Mesenchymal stem cell (in vitro differentiated cells and primary cell): ENCODE measurements around the gene CX3CL1.

Experiments
- DNase-seq: peaks from one replicate; pipeline ENCODE4 v3.0.0-alpha.2; 2013
- H2AFZ ChIP-seq: one replicate; pipeline ENCODE4 v1.6.1; 2013; ENCODE audit warnings: low read depth, mild to moderate bottlenecking, control low read depth, inconsistent platforms, low read length, moderate library complexity
- H2AK5ac ChIP-seq: 2 replicates; pipeline ENCODE4 v1.6.1; 2013; ENCODE audit warnings: low read length, moderate library complexity, mild to moderate bottlenecking, inconsistent platforms; ENCODE audit not compliant: severe bottlenecking
- H2BK120ac ChIP-seq: one replicate; pipeline ENCODE4 v1.6.1; 2013; ENCODE audit warnings: low read depth, mild to moderate bottlenecking, inconsistent platforms, low read length, moderate library complexity
- H2BK12ac ChIP-seq, 2 experiments: one replicate each; pipeline ENCODE4 v1.6.1; 2013; ENCODE audit warnings: inconsistent platforms in 2 of 2, low read length in 2 of 2, mild to moderate bottlenecking in 2 of 2, moderate library complexity in 2 of 2, control low read depth in 1 of 2
- H2BK15ac ChIP-seq: one replicate; pipeline ENCODE4 v1.6.1; 2013; ENCODE audit warnings: mild to moderate bottlenecking, low read depth, inconsistent platforms; ENCODE audit not compliant: poor library complexity, severe bottlenecking
- H2BK5ac ChIP-seq: 2 replicates; pipeline ENCODE4 v1.6.1; 2013; ENCODE audit warnings: low read depth, mild to moderate bottlenecking, low read length, control low read depth, inconsistent platforms; ENCODE audit not compliant: poor library complexity, severe bottlenecking
- H3K14ac ChIP-seq, 2 experiments: one replicate each; pipeline ENCODE4 v1.6.1; 2013; ENCODE audit warnings: inconsistent platforms in 2 of 2, low read length in 2 of 2, control low read depth in 1 of 2, mild to moderate bottlenecking in 1 of 2, moderate library complexity in 1 of 2
- H3K18ac ChIP-seq, 2 experiments: one replicate each; pipeline ENCODE4 v1.6.1; 2013; ENCODE audit warnings: inconsistent platforms in 2 of 2, low read length in 2 of 2, control low read depth in 1 of 2, low read depth in 1 of 2, mild to moderate bottlenecking in 1 of 2
- H3K23ac ChIP-seq, 2 experiments: one replicate each; pipeline ENCODE4 v1.6.1; 2013; ENCODE audit warnings: inconsistent platforms in 2 of 2, low read length in 2 of 2, mild to moderate bottlenecking in 2 of 2, moderate library complexity in 2 of 2, control low read depth in 1 of 2
- H3K27ac ChIP-seq: 2 replicates; pipeline ENCODE4 v1.5.1; 2013; ENCODE audit warnings: mild to moderate bottlenecking, moderate library complexity, low read length, control low read depth, inconsistent platforms; ENCODE audit not compliant: poor library complexity, severe bottlenecking
- H3K27me3 ChIP-seq, 2 experiments: 2 replicates each; pipeline versions ENCODE4 v1.6.1 to v1.7.0; 2013; ENCODE audit warnings: low read length in 2 of 2, mild to moderate bottlenecking in 2 of 2, moderate library complexity in 2 of 2, control low read depth in 1 of 2, inconsistent platforms in 1 of 2; ENCODE audit not compliant: control insufficient read depth in 1 of 2, insufficient read depth in 1 of 2
- H3K36me3 ChIP-seq, 2 experiments: 2 replicates each; pipeline versions ENCODE4 v1.6.1 to v1.7.0; 2013; ENCODE audit warnings: low read length in 2 of 2, control low read depth in 1 of 2, inconsistent platforms in 1 of 2, low read depth in 1 of 2, mild to moderate bottlenecking in 1 of 2; ENCODE audit not compliant: insufficient read depth in 2 of 2, control insufficient read depth in 1 of 2
- H3K4ac ChIP-seq, 2 experiments: one replicate each; pipeline ENCODE4 v1.6.1; 2013; ENCODE audit warnings: inconsistent platforms in 2 of 2, low read length in 2 of 2, mild to moderate bottlenecking in 2 of 2, moderate library complexity in 2 of 2, control low read depth in 1 of 2, low read depth in 1 of 2
- H3K4me1 ChIP-seq: 2 replicates; pipeline ENCODE4 v1.6.1; 2013; ENCODE audit warnings: low read depth, low read length, control low read depth; ENCODE audit not compliant: control insufficient read depth, insufficient read depth
- H3K4me2 ChIP-seq: 2 replicates; pipeline ENCODE4 v1.6.1; 2013; ENCODE audit warnings: low read length, mild to moderate bottlenecking, inconsistent platforms; ENCODE audit not compliant: poor library complexity, severe bottlenecking
- H3K4me3 ChIP-seq, 2 experiments: 2 replicates each; pipeline versions ENCODE4 v1.5.1 to v1.7.0; 2013; ENCODE audit warnings: low read length in 2 of 2, mild to moderate bottlenecking in 2 of 2, control low read depth in 1 of 2, low read depth in 1 of 2; ENCODE audit not compliant: insufficient read depth in 1 of 2
- H3K79me1 ChIP-seq: replicated peaks from 2 replicates; pipeline ENCODE4 v1.6.1; 2013; ENCODE audit warnings: mild to moderate bottlenecking, control low read depth, low read length, inconsistent platforms; ENCODE audit not compliant: poor library complexity, severe bottlenecking
- H3K9ac ChIP-seq: 2 replicates; pipeline ENCODE4 v1.7.0; 2013; ENCODE audit warnings: mild to moderate bottlenecking, low read length, moderate library complexity
- H3K9me3 ChIP-seq: 2 replicates; pipeline ENCODE4 v1.7.0; 2013; ENCODE audit warnings: mild to moderate bottlenecking, low read length; ENCODE audit not compliant: control insufficient read depth
- H4K8ac ChIP-seq: one replicate; pipeline ENCODE4 v1.6.1; 2013; ENCODE audit warnings: inconsistent platforms, mild to moderate bottlenecking, low read length, moderate library complexity
- H4K91ac ChIP-seq: one replicate; pipeline ENCODE4 v1.6.1; 2013; ENCODE audit warnings: mild to moderate bottlenecking, low read length, inconsistent platforms
- WGBS: methylation state at CpG from one replicate; pipeline ENCODE4 v1.1.7; 2013; ENCODE audit warnings: mixed read lengths; 5-methylcytosine and 5-hydroxymethylcytosine counted together

Gene CX3CL1

GRCh38 chr16:57392694-57393093, 20.4 kb downstream of the CX3CL1 start:
- H3K79me1 ChIP-seq: no peaks in the 10 kb centered on the region
- peaks cover 3% of the 10 kb centered on the region for H3K4me1 ChIP-seq
- no peak overlapping the region for H2AFZ ChIP-seq
- H2BK120ac ChIP-seq: no peak overlapping the region
- H3K18ac ChIP-seq: no peak overlapping the region
- H3K27ac ChIP-seq: no peak overlapping the region
- no peak overlapping the region for H3K4ac ChIP-seq
- H3K9me3 ChIP-seq: no peaks in the 10 kb centered on the region
- no peak for DNase-seq
- peaks cover 28 to 43% of the 10 kb centered on the region in 2 experiments for H3K27me3 ChIP-seq
- H2BK12ac ChIP-seq: no peak overlapping the region
- no peak overlapping the region for H2BK15ac ChIP-seq
- no peak overlapping the region for H3K4me2 ChIP-seq
- no peak overlapping the region for H2BK5ac ChIP-seq
- 88% methylated on average over 1 of the region's 1 CpG for WGBS
- no peak overlapping the region for H3K4me3 ChIP-seq
- no peaks in the 10 kb centered on the region for H3K36me3 ChIP-seq
- no peak overlapping the region for H4K91ac ChIP-seq
- no peak overlapping the region for H3K9ac ChIP-seq
- H3K23ac ChIP-seq: no peak overlapping the region
- H4K8ac ChIP-seq: no peak overlapping the region
- no peak overlapping the region for H2AK5ac ChIP-seq
- H3K14ac ChIP-seq: no peak overlapping the region

GRCh38 chr16:57394444-57394843, 22.2 kb downstream of the CX3CL1 start:
- H3K4me3 ChIP-seq: no peak overlapping the region
- H2BK15ac ChIP-seq: no peak overlapping the region
- H3K36me3 ChIP-seq: no peaks in the 10 kb centered on the region
- no peaks in the 10 kb centered on the region for H3K79me1 ChIP-seq
- H3K27me3 ChIP-seq: peaks cover 33 to 36% of the 10 kb centered on the region in 2 experiments
- H4K91ac ChIP-seq: no peak overlapping the region
- no peak overlapping the region for H3K23ac ChIP-seq
- no peak overlapping the region for H4K8ac ChIP-seq
- H2BK5ac ChIP-seq: no peak overlapping the region
- H3K4me1 ChIP-seq: peaks cover 3% of the 10 kb centered on the region
- H3K9ac ChIP-seq: no peak overlapping the region
- H3K4me2 ChIP-seq: no peak overlapping the region
- H3K4ac ChIP-seq: no peak overlapping the region
- no peaks in the 10 kb centered on the region for H3K9me3 ChIP-seq
- DNase-seq: no peak
- no peak overlapping the region for H3K27ac ChIP-seq
- no peak overlapping the region for H3K14ac ChIP-seq
- no peak overlapping the region for H2BK120ac ChIP-seq
- WGBS: 88% methylated on average over 7 of the region's 7 CpGs
- no peak overlapping the region for H2AK5ac ChIP-seq
- no peak overlapping the region for H2AFZ ChIP-seq
- H2BK12ac ChIP-seq: no peak overlapping the region
- no peak overlapping the region for H3K18ac ChIP-seq

- H2BK120ac ChIP-seq: no peak overlapping the region
- no peak overlapping the region for H2BK5ac ChIP-seq
- no peak overlapping the region for H2AFZ ChIP-seq
- peaks cover 3% of the 10 kb centered on the region for H3K4me1 ChIP-seq
- no peaks in the 10 kb centered on the region for H3K36me3 ChIP-seq
- no peak overlapping the region for H4K91ac ChIP-seq
- no peak overlapping the region for H3K4me2 ChIP-seq
- H2AK5ac ChIP-seq: no peak overlapping the region
- no peaks in the 10 kb centered on the region for H3K9me3 ChIP-seq
- no peak overlapping the region for H3K14ac ChIP-seq
- no peak overlapping the region for H2BK15ac ChIP-seq
- H3K27ac ChIP-seq: no peak overlapping the region
- H3K18ac ChIP-seq: no peak overlapping the region
- H3K23ac ChIP-seq: no peak overlapping the region
- 84% methylated on average over 5 of the region's 5 CpGs for WGBS
- H2BK12ac ChIP-seq: no peak overlapping the region
- H3K27me3 ChIP-seq: peaks cover 31 to 33% of the 10 kb centered on the region in 2 experiments
- no peak for DNase-seq
- H3K4me3 ChIP-seq: no peak overlapping the region
- no peaks in the 10 kb centered on the region for H3K79me1 ChIP-seq
- no peak overlapping the region for H4K8ac ChIP-seq
- H3K9ac ChIP-seq: no peak overlapping the region
- H3K4ac ChIP-seq: no peak overlapping the region
These were observed 22.7 kb downstream of the CX3CL1 start for GRCh38 chr16:57395026-57395425.

- Histone ChIP-seq H2AK5ac (no peak overlapping the region), H2AFZ (no peak overlapping the region), H2BK15ac (no peak overlapping the region), H4K8ac (no peak overlapping the region), H3K27ac (no peak overlapping the region), H2BK12ac (no peak overlapping the region), H3K14ac (no peak overlapping the region), H3K9me3 (no peaks in the 10 kb centered on the region), H3K18ac (no peak overlapping the region), H4K91ac (no peak overlapping the region), H2BK5ac (no peak overlapping the region), H3K27me3 (peaks cover 19 to 37% of the 10 kb centered on the region in 2 experiments), H3K4me2 (no peak overlapping the region), H3K4me3 (no peak overlapping the region), H3K36me3 (no peaks in the 10 kb centered on the region), H3K4me1 (peaks cover 3% of the 10 kb centered on the region), H2BK120ac (no peak overlapping the region), H3K79me1 (no peaks in the 10 kb centered on the region), H3K23ac (no peak overlapping the region), H3K4ac (no peak overlapping the region), H3K9ac (no peak overlapping the region)
- 88% methylated on average over 4 of the region's 4 CpGs for WGBS
- no peak for DNase-seq
These were observed 24.5 kb downstream of the CX3CL1 start for GRCh38 chr16:57396786-57397185.
